GM12873 (cell line): Measurements from ENCODE around the gene POLA2.

Source experiments
- TF ChIP-seq, protein P1 (sequence below): IDR thresholded peaks from 2 replicates; pipeline ENCODE4 v1.5.1; 2012; ENCODE audit warnings: low read depth, mild to moderate bottlenecking, moderate library complexity, low read length, control low read depth; ENCODE audit not compliant: insufficient read depth; ENCODE audit errors: missing control alignments

POLA2 gene

DNA sequence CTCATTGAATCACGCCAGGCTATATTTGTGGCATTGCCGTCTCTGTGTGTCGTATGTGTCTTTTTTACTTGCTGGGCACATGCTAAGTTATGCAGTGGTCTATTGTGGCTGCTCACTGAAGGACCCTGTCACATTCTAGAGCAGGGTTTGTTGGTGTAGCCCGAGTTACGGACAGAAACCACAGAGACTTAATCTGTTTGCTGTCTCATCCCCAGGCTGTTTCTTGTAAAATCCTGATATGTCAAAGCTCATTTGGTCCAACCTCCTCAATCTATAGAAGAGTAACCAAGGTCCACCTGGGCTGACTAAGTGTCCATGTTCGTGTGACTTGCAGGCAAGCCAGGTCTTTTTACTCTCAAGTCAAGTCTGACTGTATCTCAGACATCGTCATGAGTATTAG lies 76.9 kb downstream of the POLA2 start:
- TF ChIP-seq, protein P1, sequence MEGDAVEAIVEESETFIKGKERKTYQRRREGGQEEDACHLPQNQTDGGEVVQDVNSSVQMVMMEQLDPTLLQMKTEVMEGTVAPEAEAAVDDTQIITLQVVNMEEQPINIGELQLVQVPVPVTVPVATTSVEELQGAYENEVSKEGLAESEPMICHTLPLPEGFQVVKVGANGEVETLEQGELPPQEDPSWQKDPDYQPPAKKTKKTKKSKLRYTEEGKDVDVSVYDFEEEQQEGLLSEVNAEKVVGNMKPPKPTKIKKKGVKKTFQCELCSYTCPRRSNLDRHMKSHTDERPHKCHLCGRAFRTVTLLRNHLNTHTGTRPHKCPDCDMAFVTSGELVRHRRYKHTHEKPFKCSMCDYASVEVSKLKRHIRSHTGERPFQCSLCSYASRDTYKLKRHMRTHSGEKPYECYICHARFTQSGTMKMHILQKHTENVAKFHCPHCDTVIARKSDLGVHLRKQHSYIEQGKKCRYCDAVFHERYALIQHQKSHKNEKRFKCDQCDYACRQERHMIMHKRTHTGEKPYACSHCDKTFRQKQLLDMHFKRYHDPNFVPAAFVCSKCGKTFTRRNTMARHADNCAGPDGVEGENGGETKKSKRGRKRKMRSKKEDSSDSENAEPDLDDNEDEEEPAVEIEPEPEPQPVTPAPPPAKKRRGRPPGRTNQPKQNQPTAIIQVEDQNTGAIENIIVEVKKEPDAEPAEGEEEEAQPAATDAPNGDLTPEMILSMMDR = no peak

DNA sequence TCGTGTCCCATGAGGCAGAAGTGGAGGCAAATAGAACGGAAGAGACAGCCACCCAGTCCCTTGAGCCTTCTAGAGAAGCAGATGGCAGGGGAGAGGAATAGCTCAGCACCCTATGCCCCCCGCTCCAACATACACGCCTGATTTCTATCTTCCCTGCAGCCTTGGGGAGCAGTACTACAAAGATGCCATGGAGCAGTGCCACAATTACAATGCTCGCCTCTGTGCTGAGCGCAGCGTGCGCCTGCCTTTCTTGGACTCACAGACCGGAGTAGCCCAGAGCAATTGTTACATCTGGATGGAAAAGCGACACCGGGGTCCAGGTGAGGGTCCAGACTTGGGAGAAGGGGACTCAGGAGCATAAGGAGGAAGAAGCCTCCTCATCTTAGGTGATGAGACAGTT lies 78.5 kb downstream of the POLA2 start:
- TF ChIP-seq, protein P1 = no peak

DNA sequence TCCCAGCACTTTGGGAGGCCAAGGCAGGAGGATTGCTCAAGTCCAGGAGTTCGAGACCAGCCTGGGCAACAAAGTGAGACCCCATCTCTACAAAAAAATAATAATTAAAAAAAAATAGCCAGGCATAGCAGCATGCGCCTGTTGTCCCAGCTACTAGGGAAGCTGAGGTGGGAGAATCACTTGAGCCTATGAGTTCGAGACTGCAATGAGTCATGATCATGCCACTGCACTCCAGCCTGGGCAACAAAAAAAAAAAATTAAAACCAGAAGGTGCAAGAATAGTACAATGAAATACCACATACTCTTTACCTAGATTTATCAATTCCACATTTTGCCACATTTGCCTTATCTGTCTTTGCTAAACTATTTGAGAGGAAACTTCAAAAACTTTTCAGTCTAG lies 80.1 kb downstream of the POLA2 start:
- TF ChIP-seq, protein P1 = no peak
